Epithelial cell of prostate (primary cell): Measurements from ENCODE around the gene ZNF525.
"Not testable (repeated sequence)": the region's sequence is repeated elsewhere in the genome, so short reads cannot be mapped to it uniquely, and the experiment has no call there.

Experiments
- DNase-seq: peaks from one replicate; pipeline ENCODE4 v3.0.0-alpha.2; 2011; ENCODE audit warnings: low read depth, low spot score
- H3K27ac ChIP-seq: fragments of 450-650 bp; 2 replicates; pipeline ENCODE4 v1.5.1; 2017; ENCODE audit warnings: mild to moderate bottlenecking

Gene ZNF525

DNA sequence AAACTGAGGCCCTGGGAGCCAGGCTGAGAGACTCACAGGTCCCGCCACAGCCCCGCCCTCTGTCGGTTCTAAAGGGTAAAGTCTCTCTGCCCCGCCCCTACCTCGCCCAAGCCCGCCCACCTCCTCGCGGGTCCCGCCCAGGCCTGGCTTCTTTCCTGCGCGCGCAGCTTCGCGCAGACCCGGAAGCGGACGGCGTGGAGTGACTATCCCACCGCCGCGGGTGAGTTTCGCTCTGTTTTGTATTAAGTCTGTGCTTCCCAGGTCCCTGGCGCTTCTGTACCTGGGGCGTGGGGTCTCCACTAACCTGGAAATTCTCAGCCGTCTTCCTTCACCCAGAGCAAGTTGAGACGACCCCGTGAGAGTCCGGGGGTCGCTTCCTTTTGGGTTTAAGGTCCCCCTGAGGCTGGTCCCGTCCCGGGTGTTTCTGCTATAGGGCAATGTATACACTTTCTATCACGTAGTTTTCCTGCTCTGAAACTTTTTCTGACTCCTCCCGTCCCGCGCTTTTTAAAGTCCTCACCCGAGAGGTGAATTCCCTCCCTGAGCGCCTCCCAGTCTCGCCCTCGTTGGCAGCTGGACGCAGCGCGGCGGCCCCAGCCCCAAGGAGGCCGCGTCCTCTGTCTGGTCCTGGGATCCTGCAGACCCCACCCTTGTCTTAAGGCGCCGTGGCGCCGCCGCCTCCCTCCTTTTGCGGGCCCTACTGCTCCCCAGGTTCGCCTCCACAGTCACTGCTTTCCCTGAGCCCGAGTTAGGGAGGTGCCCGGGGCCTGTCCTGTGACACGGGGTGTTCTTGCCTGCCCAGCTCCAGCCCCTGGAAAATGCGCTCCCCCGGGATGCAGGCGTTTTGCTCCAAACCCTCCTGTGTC, 29.7 kb downstream of the ZNF525 start, which contains the start of gene ZNF765:
TSS of gene ZNF765 (plus strand) at position 176 of the 866 bp plus-strand sequence. CDS start 2,867 bp downstream, outside the sequence.
- peak within 1 kb of the TSS; percentile 65 for H3K27ac ChIP-seq
- DNase-seq, result peak; percentile 37

DNA sequence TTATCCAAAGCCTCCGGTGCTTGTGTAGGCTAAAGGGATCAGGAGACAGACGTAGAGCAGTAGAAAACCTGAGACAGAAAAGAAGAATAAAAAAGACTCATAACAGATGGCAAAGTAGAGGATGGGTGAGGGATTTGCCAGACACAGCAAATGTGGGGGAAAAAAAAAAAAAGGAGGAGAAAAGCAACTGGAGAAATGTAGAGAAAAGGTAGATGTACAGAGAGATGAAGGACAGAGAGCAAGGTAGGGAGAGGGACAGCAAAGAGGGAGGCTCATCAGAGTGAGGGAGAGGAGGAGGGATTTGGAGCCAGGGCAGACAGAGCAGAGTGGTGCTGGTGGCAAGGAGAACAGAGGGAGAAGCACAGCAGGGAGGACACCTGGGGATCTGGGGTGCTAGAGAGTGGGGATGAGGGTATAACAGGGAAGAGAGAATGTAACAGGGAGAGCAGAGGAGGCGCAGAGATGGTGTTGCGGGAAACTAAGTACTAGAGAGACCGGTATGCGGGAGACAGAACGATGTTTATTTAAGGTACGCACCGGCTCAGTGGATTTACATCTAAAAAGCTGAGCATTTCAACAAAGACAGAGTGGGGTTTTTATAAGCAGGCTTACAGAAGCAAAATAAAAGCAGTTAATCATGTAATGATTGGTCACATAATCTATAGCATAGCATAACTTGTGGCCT, 30.5 kb downstream of the ZNF525 start:
- DNase-seq, result not testable (repeated sequence)
- peak overlapping the region; percentile 65 for H3K27ac ChIP-seq

DNA sequence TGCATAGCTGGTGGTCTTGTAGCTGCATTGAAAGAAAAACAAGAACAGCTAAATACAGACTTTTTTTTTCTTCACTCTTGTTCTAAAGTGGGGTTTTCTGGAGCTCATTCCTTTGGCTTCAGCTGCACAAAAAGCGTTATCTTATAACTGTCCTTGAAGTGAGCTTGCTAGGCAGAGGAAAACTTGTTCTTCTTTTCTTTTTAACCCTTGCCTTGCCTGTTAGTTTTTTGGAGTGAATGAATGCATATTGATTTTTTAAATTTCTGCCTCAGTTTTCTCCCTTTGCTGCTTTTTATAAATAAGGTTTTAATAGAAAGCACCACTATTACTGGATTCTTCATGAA, 31.0 kb downstream of the ZNF525 start:
- no peak overlapping the region for H3K27ac ChIP-seq
- DNase-seq, result no peak

DNA sequence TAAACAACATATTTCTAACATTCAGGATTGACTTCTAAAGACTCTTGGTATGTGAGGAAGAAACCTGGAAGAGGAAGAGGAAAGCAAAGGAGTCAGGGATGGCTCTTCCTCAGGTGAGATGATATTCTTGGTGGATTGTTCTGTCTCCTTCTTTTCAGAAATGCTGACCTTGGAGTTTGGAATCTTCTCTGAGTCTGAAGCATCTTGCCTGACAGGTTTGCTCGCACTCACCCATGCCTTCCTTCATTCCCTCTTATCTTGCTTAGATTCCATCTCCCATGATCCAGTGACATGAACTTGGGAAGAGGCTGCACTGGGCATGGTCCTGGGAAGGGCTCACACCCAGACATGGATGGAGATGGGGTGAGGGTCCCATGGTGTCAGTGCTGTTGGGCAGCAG, 32.4 kb downstream of the ZNF525 start:
- DNase-seq, H3K27ac ChIP-seq: not testable (repeated sequence)

DNA sequence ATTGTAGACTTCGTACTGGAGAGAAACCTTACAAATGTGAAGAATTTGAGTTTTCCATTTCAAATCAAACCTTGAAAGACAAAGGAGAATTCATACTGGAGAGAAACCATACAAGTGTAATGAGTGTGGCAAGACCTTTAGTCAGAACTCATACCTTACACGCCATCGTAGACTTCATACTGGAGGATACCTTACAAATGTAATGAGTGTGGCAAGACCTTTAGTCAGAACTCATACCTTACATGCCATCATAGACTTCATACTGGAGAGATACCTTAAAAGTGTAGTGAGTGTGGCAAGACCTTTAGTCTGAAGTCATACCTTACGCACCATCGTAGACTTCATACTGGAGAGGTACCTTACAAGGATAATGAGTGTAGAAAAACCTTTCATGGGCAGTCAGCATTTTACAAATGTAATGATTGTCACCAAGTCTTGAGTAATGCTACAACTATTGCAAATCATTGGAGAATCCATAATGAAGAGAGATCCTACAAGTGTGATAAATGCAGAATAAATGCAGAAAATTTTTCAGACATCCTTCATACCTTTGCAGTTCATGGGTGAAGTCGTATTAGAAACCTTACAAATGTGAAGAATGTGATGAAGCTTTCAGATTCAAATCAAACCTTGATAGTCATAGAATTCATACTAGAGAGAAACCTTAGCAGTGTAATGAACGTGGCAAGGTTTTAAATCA, 44.1 kb downstream of the ZNF525 start:
- no peak for DNase-seq
- no peak overlapping the region for H3K27ac ChIP-seq

DNA sequence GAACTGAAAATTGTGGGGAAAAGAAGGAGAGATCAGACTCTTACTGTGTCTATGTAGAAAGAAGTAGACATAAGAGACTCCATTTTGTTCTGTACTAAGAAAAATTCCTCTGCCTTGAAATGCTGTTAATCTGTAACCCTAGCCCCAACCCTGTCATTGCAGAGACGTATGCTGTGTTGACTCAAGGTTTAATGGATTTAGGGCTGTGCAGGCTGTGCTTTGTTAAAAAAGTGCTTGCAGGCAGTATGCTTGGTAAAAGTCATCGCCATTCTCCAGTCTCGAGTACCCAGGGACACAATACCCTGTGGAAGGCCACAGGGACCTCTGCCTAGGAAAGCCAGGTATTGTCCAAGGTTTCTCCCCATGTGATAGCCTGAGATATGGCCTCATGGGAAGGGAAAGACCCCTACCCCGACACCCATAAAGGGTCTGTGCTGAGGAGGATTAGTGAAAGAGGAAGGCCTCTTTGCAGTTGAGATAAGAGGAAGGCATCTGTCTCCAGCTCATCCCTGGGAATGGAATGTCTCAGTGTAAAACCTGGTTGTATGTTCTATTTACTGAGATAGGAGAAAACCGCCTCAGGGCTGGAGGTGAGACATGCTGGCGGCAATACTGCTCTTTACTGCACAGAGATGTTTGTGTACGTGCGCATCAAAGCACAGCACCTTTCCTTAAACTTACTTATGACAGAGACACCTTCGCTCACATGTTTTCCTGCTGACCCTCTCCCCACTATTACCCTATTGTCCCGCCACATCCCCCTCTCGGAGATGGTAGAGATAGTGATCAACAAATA, 55.2 kb downstream of the ZNF525 start:
- not testable (repeated sequence) for H3K27ac ChIP-seq, DNase-seq

DNA sequence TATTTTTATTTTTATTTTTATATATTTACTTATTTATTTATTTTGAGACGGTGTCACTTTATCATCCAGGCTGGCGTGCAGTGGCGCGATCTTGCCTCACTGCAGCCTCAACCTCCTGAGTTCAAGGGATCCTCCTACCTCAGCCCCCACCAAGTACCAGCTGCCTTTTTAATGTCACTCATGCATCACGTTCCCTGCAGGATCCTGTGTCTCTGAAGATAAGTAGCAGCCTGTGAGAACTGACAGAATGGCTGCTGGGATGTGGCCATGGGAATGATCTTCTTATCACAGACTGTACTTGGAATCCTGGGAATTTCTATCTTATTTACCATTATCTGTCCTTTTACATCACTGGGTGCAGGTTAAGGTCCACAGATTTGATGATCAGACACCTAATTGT, 57.0 kb downstream of the ZNF525 start:
- no peak for DNase-seq
- H3K27ac ChIP-seq, result no peak overlapping the region

DNA sequence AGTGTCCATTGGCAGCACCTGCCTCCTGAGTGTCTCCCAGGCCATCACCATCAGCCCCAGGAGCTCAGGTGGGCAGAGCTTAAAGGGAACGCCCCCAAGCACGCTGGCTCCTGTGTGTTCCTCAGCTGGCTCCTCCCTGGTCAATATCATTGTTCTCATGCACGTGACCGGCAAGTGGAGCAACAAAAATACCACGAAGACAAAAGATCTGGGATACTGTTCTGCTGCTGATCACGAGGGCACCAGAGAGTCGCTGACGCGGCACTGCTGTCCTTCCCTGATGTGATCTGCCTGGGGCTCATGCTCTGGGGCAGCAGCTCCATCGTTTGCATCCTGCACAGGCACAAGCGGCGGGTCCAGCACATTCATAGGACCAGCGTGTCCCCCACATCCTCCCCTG, 57.6 kb downstream of the ZNF525 start:
- not testable (repeated sequence) for H3K27ac ChIP-seq, DNase-seq

DNA sequence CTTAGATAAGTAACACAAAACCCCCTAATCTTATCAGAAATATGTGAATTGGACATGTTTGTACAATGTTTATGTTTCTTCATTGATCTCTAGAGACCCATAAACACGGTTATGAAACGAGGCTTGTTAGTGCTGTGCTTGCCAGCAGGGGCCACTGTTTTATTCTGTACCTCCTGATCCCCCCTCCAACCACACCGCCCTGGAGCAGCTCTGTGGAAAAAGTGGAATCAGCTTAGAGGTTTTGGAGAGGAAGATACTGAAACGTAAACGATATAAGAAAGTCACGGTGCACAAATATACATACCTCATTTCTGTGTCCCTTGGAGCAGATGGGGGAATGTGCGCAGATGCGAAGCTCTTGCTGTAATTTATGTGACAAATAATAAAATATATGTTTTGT, 58.2 kb downstream of the ZNF525 start:
- DNase-seq, H3K27ac ChIP-seq: not testable (repeated sequence)

DNA sequence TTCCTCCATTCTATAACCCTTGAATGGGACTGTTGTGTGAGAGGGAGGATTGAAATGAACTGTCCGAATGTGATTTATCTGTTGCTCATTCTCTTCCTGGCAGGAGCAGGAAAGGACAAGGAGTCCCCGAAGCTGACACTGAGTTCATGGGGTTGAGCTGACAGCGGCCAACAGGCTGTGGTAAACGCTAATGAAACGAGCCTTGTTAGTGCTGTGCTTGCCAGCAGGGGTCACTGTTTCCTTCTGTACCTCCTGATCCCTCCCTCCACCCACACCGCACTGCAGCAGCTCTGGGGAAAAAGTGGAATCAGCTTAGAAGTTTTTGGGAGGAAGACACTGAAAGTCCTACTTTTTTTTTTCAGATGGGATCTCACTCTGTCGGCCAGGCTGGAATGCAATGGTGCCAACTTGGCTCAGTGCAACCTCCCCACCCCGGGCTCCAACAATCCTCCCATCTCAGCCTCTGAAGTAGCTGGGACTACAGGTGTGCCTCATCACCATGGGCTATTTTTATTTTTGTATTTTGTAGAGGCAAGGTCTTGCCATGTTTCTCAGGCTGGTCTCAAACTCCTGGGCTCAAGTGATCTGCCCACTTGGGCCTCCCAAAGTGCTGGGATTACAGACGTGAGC, 59.6 kb downstream of the ZNF525 start:
- no peak overlapping the region for H3K27ac ChIP-seq
- peak; percentile 12 for DNase-seq

DNA sequence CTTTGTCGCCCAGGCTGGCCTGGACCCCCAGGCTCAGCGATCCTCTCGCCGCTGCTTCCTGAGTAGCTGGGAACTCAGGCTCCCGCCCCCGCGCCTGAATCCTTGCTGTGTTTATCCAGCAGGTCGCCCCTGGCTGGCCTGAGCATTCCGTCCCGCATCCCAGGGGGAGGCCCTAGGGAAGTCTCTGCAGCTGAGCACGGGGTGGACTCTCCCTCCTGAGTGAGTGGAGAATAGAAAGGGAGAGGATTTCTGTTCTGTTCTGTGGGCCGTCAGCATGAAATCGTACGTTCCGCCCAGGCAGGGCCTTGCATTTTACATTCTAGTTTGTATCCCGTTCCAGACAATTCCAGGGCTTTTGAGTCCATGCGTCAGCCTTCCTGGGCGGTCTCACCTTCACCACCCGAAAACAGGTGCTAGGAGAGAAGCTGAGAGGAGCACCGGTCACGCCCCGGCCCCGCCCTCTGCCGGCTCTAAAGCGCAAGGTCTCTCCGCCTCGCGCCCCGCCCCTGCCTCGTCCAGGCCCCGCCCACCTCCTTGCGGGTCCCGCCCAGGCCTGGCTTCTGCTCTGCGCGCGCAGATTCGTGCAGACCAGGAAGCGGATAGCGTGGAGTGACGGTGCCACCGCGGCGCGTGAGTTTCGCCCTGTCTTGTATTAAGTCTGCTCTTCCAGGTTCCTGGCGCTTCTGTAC, 66.0 kb downstream of the ZNF525 start, which contains the start of gene ZNF761:
TSS of gene ZNF761 (plus strand) at position 586 of the 689 bp plus-strand sequence. CDS start 15,285 bp downstream, outside the sequence.
- DNase-seq, result peak; percentile 76

DNA sequence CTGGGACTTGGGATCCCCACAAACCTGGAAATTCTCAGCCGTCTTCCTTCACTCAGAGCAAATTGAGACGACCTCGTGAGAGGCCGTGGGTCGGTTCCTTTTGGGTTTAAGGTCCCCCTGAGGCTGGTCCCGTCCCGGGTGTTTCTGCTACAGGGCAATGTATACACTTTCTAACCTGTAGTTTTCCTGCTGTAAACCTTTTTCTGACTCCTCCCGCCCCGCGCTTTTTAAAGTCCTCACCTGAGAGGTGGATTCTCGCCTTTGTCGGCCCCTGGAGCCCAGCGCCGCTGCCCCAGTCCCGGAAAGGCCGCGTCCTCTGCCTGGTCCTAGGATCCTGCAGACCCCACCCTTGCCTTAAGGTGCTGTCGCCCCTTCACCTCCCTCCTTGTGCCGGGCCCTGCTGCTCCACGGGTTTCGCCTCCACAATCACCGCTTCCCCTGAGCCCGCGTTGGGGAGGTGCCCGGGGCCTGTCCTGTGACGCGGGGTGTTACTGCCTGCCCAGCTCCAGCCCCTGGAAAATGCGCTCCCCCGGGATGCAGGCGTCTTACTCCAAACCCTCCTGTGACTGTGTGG, 66.7 kb downstream of the ZNF525 start:
- no peak for DNase-seq

More for the DNA sequence above, 66.0 kb downstream of the ZNF525 start, which contains the start of gene ZNF761:
- H3K27ac ChIP-seq, result peak within 1 kb of the TSS; percentile 79

More for the DNA sequence above, 66.7 kb downstream of the ZNF525 start:
- peak overlapping the region; percentile 79 for H3K27ac ChIP-seq
